ENCODE data around the gene BRIX1.
"Not testable (repeated sequence)": the region's sequence is repeated elsewhere in the genome, so short reads cannot be mapped to it uniquely, and the experiment has no call there.

Gene BRIX1

DNA sequence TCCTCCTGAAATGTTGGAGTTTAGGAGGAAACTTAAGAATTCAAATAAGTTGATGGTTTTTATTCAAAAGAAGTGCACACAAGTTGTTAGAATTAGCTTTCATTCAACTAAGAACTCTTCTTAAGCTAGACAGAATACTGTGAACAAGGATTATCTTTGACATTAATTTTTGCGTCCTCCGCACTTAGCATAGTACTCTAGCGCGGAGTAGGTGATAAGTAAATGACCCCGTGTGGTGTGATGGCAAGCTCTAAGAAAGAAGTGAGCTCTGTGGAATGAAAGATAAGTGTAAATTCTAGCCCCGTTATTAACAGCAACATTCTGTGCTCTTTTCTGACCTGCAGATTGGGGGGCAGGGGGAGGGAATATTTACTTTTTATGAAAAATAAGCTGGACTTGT is 1.0 kb downstream of the BRIX1 start:
- no peak for DNase-seq

DNA sequence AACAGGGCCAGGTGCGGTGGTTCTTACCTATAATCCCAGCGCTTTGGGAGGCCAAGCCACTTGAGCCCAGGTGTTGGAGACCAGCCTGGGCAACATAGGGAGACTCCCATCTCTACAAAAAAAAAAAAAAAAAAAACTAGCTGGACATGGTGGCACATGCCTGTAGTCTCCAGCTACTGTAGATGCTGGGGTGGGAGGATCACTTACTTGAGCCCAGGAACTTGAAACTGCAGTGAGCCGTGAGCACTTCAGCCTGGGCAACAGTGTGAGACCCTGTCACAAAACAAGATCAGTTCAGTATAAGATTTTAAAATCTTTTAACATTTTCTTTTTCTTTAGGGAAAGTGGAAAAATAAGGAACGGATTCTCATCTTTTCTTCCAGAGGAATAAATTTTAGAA is 2.5 kb downstream of the BRIX1 start:
- no peak for DNase-seq

DNA sequence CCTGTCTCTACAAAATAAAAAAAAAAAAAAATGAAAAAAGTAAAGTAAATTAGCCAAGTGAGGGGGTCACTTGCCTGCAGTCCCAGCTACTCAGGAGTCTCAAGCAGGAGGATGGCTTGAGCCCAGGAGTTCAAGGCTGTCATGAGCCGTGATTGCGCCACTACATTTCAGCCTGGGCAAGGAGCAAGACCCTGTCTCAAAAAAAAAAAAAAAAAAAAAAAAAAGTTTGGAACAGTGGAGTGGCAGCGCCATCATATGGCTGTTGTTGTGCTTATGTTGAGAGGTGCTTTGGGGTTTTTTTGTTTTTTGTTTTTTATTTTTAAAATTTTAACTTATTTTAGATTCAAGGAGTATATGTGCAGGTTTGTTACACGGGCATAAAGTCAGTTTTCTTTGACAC is 3.6 kb downstream of the BRIX1 start:
- no peak for DNase-seq

DNA sequence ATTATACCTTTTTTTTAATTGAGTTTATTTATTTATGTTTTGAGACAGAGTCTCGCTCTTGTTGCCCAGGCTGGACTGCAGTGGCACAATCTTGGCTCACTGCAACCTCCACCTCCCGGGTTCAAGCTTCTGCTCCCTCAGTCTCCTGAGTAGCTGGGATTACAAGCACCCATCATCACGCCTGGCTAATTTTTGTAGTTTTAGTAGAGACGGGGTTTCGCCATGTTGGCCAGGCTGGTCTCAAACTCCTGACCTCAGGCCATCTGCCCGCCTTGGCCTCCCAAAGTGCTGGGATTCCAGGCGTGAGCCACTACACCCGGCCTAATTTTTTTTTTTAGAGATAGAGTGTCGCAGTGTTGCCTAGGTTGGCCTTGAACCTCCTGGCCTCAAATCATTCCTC is 7.7 kb downstream of the BRIX1 start:
- not testable (repeated sequence) for DNase-seq

DNA sequence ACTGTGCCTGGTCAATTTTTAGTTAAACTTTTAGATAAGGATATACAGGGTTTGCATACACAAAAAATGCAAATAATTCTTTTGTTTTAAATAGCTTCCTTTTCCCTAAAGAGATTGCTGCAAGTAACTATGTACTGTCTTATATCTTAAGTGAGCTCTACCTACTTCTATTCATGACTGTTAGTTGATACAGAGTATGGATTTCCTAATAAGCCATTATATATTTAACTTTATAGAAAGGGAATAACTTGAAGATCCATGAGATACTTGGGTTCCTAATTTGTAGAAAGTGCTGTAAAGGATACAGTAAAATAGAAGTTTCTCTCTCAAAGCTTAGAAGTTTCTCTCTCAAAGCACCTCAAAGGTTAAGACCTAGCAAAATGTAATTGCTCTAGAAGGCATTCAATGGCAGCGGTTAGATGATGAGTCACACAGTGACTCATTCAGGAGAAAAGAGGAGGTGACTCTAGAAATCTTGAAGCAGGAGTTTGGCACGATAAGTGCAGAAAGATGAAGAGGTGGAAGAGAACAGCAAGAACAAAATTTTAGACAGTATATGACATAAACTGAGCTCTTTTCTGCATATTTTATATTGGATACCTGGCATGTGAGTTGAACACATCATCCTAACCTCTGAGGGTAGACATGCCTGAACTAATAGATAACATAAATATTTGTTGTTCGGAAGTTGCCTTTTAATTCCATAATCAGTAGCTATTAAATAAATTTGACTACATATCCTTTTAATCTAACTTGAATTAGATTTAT is 8.4 kb downstream of the BRIX1 start:
- DNase-seq, result peak; percentile 4

DNA sequence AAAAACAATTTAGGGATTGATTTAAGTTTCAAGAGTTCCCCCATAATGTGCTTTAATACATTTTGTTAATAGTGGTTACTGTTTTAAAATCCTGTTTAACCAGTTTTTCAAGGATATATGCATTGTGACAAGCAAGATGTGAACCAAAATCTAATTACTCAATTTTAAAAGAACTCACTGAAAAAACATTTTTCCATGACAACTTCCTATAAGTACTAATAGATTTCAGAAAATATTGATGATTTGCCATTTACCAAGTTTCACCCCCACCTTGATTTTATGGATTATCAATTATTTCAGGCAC is 8.9 kb downstream of the BRIX1 start:
- no peak for DNase-seq

DNA sequence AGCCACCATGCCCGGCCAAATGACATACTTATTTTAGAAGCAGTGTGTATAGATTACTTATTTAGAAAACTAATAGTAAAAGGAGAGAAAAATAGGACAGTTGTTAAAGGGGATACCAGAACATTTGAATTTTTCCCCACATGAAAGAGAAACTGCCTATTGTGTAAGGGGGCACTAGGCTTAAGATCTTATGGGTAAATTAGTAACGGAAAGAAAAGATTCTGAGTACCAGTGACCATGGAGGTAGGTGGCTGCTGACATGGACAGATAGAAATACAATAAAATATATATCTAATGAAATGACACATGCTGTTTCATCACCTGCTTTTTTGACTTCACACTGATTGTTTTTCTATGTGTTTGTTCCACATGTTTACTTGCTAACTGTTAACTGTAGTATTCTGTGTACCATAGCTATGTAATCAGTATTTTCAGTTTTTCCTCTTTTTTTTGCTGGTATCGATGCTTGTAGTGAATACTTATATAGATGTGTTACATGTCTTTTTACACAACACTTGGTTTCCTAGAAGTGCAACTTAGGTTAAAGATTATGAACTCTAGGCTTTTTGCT is 10.9 kb downstream of the BRIX1 start:
- no peak for DNase-seq

DNA sequence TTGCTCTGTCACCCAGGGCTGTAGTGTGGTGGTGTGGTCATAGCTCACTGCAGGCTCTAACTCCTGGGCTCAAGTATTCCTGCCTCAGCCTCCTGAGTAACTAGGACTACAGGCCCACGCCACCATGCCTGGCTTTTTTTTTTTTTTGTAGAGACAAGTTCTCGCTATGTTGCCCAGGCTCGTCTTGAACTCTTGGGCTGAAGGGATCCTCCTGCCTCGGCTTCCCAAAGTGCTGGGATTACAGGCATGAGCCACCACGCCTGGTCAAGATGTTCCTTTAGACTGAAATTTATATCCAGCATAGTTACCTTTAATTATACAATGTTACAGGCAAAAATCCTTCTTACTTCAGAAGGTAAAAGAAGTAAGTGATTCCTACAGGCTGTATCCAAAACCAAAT is 12.3 kb downstream of the BRIX1 start:
- no peak for DNase-seq

DNA sequence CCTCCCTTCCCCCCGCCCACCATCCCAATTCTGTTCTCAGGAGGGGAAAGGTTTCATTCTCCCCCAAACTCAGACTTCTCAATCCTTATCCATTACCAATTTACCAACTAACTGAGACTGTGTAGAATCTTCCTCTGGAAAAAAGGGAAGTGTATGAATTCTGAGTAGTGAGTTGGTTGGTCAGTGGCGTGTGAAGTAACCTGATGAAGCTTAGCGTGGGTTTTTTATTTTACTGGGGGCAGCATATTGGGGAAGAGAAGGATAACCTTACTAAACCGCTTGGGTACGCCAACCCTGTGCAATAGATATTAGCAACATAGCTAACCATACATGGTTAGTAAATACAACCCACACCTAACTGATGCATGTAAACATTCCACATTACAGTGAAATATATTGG is 12.8 kb downstream of the BRIX1 start:
- no peak for DNase-seq

DNA sequence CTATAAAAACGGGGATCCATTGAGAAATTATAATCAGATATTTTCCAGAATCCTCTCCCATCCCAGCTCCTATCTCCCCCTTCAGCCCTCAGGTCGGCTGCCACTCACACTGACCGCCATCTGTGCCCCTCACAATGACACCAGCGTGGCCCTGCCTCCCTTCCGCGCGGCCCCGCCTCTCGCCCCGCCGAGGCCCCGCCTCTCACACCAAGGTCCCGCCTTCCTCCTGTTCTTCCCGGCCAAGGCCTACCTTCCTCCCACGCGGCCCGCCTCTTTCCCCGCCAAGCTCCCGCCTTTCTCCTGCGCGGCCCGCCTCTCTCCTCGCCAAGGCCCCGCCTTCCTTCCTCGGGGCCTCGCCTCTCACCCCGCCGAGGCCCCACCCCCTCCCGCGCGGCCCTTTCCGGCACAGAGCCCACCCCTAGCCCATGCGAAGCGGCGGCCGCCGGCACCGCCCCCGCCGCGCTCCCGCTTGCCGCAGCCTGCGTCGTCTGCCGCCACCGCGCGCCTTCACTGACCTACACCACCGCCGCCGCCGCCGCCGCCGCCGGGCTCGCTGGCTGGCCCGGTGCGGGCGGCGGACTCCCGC is 13.7 kb downstream of the BRIX1 start, which contains the start of gene DNAJC21:
DNAJC21 (plus strand) TSS at position 426 of the 586 bp plus-strand sequence. CDS start 261 bp downstream, outside the sequence.
- peak; percentile 97 for DNase-seq

DNA sequence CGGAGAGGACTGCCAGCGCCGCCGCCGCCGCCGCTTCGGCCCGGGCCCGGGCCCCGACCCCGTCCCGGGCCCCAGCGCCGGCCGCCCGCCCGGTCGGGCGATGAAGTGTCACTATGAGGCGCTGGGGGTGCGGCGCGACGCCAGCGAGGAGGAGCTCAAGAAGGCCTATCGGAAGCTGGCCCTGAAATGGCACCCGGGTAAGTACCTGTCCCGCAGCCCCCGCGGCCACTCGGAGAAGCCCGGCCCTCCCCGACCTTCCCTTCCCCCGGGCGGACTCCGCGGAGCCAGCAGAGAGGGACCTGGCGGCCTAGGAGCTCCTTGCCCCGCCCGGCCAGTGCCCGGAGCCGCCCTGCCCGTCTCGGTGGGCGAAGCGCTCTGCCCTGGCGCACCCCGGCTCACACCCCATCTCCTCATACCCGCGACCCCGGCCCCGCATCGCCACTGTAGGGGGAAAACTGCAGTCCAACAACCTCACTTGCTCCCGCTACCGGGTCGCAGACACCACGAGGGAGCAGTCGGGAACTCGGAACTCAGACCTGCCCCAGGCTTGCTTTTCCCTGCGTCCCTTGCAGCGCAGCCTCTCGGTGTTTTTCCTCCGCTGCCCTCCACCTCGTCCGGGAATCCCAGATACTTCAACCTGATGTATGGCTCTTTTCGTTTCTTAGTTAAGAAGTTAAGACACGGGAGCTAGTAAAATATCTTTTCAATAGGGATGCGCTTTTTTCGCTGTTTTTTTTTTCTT is 14.4 kb downstream of the BRIX1 start:
- peak; percentile 56 for DNase-seq

DNA sequence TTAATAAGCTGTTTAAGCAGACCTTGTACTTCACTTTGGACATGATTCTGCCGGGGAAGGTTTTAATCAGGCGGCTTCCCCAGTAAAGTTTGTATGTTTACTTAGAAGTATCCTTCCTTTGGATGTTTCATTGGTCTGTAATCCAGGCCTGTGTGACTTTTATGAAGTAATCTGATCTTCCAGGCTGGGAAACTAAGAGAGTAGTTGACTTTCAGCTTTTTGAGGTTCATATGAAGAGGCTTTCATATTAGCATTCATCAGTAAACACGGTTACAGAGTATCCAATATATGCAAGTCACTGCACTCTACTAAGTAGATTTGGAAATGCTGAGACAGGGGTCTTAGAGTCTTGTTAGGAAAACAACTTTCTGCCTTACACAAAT is 14.9 kb downstream of the BRIX1 start:
- DNase-seq, result no peak

DNA sequence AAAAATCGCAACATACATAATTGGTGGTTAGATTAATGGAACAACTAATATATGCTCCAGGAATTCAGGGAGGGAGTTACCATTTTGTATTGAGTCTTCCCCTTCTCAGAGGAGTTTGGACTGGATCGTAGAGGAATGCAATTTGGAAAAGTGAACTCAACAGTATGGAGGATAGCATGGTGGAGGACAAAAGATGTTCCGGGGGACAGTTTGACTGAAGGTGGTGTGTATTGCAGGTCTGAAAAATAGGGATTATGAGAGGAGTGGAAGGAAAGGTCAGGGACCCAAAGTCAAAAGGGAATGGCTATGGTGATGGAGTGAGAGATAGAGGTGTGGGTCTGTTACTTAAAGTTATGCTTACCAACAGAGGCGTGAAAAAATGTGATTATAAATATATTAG is 15.4 kb downstream of the BRIX1 start:
- no peak for DNase-seq

DNA sequence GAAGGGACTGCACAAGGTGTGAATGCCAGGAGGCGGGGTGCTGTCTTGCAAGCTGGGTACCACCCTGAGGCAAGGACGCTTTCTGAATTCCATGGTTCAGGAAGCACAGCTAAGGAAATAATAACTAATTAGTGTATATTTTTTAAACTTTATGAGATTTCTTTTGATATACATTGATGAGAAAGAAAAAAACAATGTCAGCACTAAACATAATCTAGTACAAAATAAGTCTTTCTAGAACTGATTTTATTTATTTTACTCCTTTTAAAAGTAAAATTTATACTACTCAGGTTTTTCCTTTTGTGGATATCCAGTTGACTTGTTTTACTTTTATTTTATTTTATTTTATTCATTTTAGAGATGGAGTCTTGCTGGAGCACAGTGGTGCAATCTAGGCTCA is 17.4 kb downstream of the BRIX1 start:
- no peak for DNase-seq

DNA sequence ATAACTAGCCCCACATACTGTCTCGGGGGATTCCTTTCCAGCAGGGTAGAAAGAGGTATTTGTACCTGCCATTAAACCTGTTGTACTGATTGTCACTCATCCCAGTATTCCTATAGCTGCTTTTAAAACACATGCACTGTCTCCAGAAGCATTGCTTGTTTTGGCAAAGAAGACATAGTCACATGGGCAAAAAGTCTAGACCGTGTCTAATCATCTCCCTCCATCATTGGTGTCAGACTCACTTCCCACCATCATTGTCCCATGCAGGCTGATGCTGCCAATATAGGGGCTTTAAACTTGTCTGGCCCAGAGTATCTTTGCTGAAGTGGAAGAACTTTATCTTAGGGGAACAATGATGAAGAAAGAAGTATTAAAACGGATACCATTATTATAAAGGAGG is 26.4 kb downstream of the BRIX1 start:
- DNase-seq, result no peak

DNA sequence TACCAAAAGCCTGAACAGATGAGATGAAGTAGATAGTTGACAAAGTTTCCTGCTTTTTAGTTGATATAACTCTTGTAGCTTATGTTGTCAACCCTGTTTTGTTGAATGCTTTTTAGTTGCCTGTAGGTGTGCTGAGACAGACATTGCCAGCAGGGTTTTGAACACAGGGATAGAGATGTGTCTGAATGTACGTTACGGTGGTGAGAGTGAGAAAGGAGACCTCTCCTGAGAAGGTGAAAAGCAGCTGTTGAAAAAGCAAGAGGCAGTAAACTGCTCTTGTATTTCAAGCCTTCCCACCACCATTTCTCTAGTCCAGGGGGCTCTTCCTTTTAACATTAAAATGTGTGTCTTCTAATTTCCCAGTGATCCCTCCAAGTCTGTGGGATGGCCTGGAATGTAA is 28.5 kb downstream of the BRIX1 start:
- DNase-seq, result no peak

DNA sequence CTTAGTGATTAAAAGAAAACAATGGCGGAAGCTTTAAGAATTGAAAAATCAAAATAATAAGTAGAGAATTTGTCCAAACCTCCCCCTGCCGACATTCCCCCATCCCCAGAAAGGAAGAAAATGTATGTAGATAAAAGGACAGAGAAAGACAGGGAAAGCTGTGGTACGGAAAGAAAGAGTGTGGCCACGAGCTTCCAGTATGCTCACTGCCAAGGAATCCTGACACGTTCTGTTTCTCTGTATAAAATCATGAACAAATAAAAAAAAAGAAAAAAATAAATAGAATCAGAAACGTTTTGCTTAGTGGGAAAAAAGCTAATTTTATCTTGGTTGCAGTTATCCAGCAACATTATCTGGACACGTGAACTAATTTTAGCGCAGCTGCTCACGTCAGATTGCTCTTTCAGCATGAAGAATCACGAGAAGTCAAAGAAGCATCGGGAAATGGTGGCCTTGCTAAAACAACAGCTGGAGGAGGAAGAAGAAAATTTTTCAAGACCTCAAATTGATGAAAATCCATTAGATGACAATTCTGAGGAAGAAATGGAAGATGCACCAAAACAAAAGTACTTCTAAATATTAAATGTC is 29.0 kb downstream of the BRIX1 start:
- DNase-seq, result no peak

DNA sequence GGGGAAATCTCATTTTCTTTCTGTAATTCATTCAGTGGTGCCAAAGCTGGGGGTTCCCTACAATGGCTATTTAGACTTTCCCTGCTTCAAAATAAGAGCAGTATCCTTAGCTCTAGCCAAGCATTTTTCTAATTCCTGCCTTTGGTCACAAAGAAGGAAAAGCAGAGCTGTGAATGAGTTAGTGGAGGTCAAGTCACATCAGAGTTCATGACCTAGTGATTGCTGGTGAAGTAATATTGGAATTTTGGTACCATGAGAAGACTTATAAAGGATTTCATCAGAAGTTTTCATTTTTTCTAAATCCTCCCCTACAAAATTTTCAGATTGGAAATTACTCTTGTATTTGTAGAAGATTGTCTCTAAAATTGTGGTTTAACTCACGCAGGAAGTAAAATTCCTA is 41.8 kb downstream of the BRIX1 start:
- DNase-seq, result no peak

DNA sequence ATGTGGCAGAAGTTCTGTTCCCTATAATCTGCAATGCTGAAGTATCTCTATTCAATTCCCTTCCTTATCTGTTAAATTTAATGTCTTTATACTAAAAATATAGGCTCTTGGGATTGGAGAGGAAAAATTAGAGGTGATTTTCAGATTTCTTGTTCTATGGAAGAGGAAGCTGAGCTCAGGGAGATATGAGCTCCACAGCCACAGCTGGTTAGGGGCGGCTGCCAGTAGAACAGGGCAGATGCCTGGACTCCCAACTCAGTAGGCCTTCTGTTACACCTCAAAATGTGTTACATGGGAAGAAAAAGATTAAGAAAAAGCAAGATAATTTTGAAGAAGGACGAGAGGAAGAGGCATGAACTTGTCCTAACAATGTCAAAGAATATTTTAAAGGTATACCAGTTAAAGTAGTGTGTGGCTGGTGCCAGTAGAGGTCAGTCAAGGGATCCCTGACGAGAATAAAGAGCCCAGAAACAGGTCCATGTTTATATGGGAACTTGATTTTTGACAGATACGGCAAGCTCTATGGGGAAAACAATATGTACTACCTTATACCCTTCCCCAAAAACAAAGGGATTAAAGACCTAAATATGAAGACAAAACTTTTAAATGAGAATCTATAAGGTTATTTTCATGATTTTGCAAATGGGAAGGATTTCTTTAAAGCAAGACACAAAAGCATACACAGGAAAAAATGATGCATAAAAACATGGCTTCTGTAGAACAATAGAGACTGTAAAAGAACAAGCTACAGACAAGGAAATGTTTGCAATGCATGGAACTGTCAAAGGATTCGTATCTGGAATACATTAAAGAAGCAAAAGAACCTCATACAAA is 42.6 kb downstream of the BRIX1 start:
- DNase-seq, result no peak

DNA sequence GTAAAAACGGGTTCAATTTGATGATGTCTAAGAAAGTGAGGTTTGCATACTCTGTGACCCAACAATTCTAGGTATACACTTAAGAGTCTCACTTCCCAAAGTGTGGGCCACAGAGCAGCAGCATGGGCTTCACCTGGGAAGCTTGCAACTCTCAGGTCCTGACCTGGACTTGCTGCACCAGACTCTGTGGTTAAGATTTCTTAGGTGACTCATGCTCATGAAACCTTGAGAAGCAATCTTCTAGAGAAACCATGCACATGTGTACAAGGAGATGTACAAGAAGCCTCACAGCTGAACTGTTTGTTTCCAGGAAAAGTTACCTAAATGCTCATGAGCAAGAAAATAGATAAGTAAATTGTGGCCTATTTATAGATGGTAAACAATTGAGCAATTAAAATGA is 43.8 kb downstream of the BRIX1 start:
- DNase-seq, result no peak

DNA sequence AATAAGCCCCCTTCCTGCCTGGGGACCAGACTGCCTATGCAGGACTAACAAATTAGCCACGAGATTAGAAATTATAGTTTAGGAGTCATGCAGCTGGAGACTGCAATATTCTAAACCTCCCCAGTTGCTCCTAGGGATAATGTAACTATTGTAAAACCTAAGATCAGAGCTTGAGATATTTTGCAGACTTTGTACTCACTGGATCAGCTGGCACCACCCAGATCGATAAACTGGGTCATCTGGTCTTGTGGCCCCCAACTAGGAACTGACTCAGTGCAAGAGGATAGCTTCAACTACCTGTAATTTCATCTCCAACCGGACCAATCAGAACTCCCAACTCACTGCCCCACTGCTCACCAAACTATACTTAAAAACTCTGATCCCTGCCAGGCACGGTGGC is 52.0 kb downstream of the BRIX1 start:
- no peak for DNase-seq

DNA sequence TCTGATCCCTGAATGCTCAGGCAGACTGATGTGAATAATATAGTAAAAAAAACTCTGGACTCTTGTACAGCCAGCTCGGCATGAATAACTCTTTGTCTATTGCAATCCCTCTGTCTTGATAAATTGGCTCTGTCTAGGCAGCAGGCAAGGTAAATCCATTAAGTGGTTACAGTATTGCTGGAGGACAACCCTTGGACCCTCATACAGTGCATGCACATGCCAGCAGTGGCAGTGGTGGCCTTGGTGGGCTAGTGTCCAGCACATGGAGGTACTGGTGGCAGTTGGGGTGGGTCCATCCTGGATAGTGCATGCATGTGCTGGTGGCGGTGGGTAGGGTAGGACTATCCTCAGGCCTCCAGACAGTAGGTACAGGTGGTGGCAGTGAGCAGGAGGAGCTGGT is 52.7 kb downstream of the BRIX1 start:
- DNase-seq, result no peak

DNA sequence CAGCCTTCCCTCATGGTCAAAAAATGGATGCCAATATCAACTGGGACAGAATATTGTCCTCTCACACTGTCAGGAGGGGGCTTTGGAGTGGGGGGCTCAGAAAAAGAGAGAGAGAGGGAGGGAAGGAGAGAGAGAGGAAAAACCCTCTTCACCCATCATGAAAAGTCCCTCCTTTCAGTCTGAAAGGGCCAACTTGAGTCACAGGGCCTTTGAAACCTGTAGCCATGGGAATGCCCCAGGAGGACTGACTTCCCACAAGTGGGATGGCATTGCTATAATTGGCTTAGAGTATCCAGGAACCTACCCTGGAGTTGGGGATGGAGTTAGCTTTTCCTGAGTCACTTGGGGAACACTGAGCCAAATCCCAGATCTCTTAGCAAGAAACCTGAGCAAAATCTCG is 55.0 kb downstream of the BRIX1 start:
- DNase-seq, result no peak

Measured in T1000 (cell line).